Measurements from ENCODE around the gene KCNH8.

- no peak for TF ChIP-seq CTCF (IDR thresholded peaks at IDR 0.05; ENCODE audit: poor library complexity, severe bottlenecking)
- TF ChIP-seq POLR2AphosphoS5 (IDR thresholded peaks at IDR 0.05), result no peak
- TF ChIP-seq EZH2 (IDR thresholded peaks at IDR 0.05; ENCODE audit: borderline replicate concordance, insufficient read depth, low read length, poor library complexity, severe bottlenecking), result no peak
- TF ChIP-seq EP300 (conservative IDR thresholded peaks at IDR 0.05; ENCODE audit: poor library complexity, severe bottlenecking), result no peak
Observed at GRCh38 chr3:19295208-19295607, 146.9 kb downstream of the KCNH8 start.
